Left ventricle myocardium inferior (tissue), 1 donor: Measurements from ENCODE around the gene MAST4. TPM values are rescaled to one million over a fixed set of nuclear protein-coding genes. Genes with fewer than 3 reads are reported as not detected.

Experiments used
- DNase-seq: peaks from one replicate; pipeline ENCODE4 v3.0.0-alpha.2; 2020
- H3K27ac ChIP-seq: fragments of 200-600 bp; replicated peaks from 2 replicates; pipeline ENCODE4 v1.8.0; 2021
- H3K27me3 ChIP-seq: fragments of 200-600 bp; 2 replicates; pipeline ENCODE4 v1.8.0; 2021; ENCODE audit warnings: low read depth
- H3K36me3 ChIP-seq: fragments of 200-600 bp; 2 replicates; pipeline ENCODE4 v1.8.0; 2021
- H3K4me1 ChIP-seq: fragments of 200-600 bp; 2 replicates; pipeline ENCODE4 v1.8.0; 2021
- H3K4me3 ChIP-seq: fragments of 200-600 bp; 2 replicates; pipeline ENCODE4 v1.8.0; 2021; ENCODE audit warnings: mild to moderate bottlenecking, moderate library complexity
- H3K9me3 ChIP-seq: fragments of 200-600 bp; replicated peaks from 2 replicates; pipeline ENCODE4 v1.8.0; 2021
- intact Hi-C: fragments of 100-400 bp; cut with micrococcal nuclease; formaldehyde crosslinking; loops from one replicate; pipeline ENCODE4 v1.11.0; 2022
- total RNA-seq: library from RNA; stranded (reverse); fragmentation: NEBNext Ultra II Directional; extraction: Animal tissue kit (Norgen Biotek cat#: 25700); gene quantifications from one replicate; pipeline ENCODE4 v1.2.1, GENCODE V29; 2021
- TF ChIP-seq, protein P1 (sequence below): fragments of 200-600 bp; IDR thresholded peaks from 2 replicates; pipeline ENCODE4 v1.8.0; 2021; ENCODE audit warnings: antibody characterized with exemption, mild to moderate bottlenecking, borderline replicate concordance
- donor health status: DM: no; HTN: yes; CAD: no; lungs with severe emphysema.

Gene MAST4
- total RNA-seq, 1 donor from 2014 or later, result 55.7 TPM

DNA sequence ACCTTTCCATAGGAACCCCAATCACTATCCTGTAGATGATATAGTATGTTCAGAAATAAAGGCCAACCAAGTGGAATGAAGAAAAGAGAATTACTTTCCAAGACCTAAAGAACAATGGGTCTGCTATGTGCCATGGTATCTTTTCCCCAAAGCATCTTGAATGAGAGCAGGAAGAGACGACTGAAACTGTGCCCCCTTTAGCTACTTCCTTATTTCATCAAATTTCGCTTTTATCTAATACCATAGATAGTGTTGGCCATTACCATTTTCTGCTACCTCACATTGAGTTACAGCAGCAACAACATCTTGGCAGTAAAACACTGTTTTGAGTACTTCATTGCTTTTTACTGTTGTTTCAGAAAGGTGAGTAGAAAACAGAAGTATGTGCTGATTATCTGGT lies 333.8 kb downstream of the MAST4 start:
- TF ChIP-seq, protein P1, sequence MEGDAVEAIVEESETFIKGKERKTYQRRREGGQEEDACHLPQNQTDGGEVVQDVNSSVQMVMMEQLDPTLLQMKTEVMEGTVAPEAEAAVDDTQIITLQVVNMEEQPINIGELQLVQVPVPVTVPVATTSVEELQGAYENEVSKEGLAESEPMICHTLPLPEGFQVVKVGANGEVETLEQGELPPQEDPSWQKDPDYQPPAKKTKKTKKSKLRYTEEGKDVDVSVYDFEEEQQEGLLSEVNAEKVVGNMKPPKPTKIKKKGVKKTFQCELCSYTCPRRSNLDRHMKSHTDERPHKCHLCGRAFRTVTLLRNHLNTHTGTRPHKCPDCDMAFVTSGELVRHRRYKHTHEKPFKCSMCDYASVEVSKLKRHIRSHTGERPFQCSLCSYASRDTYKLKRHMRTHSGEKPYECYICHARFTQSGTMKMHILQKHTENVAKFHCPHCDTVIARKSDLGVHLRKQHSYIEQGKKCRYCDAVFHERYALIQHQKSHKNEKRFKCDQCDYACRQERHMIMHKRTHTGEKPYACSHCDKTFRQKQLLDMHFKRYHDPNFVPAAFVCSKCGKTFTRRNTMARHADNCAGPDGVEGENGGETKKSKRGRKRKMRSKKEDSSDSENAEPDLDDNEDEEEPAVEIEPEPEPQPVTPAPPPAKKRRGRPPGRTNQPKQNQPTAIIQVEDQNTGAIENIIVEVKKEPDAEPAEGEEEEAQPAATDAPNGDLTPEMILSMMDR, result no peak
- H3K4me3 ChIP-seq, result no peak overlapping the region
- no peak overlapping the region for H3K27ac ChIP-seq
- no peak for DNase-seq
- intact Hi-C loops, result no loop called here
- no peaks in the 10 kb centered on the region for H3K9me3 ChIP-seq
- H3K27me3 ChIP-seq, result no peaks in the 10 kb centered on the region
- H3K36me3 ChIP-seq, result no peaks in the 10 kb centered on the region
- H3K4me1 ChIP-seq, result peaks cover 13% of the 10 kb centered on the region

DNA sequence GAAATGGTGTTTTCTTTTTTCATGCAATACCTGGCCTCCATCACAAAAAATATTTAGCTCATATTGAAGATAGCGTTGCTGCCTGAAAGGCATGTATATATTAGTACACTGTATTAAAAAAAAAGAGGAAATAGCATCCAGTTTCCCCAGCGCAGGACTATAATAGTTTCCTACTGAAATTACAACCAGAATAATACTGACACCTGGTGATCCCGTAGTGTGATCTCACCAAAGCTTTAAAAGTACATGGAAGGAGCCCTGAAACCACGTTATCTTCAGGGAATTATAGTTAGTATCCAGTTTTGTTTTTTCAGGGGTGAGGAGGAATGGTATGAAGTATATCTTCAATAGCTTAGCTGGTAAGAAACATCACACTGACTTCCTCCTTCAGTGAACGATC lies 335.5 kb downstream of the MAST4 start:
- DNase-seq, result no peak
- Histone ChIP-seq H3K4me1 (peaks cover 22% of the 10 kb centered on the region), H3K9me3 (no peaks in the 10 kb centered on the region), H3K27me3 (no peaks in the 10 kb centered on the region), H3K36me3 (no peaks in the 10 kb centered on the region), H3K4me3 (no peak overlapping the region), H3K27ac (no peak overlapping the region)
- TF ChIP-seq, protein P1, result no peak
- intact Hi-C loops, result no loop called here

DNA sequence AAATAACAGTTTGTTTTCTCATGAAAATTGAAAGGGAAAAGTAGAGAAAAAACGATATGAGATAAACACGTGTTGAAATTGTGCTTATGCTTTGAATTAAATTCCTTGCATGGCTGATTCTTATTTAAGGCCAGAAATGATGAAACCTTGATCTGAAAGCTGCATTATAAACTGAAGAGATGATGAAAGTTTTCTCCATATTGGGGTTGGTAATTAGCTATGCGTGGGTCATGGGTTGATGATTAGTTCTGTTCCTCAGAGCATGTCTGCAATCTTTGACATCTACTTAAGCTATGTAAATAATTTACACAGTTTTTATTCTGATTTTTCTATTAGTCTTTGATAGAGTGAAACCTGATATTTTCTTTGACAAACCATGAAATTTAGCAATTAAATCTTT lies 336.3 kb downstream of the MAST4 start:
- no peak overlapping the region for H3K27ac ChIP-seq
- DNase-seq, result no peak
- no peaks in the 10 kb centered on the region for H3K27me3 ChIP-seq
- intact Hi-C loops, result no loop called here
- H3K36me3 ChIP-seq, result no peaks in the 10 kb centered on the region
- H3K9me3 ChIP-seq, result no peaks in the 10 kb centered on the region
- TF ChIP-seq, protein P1, result no peak
- H3K4me3 ChIP-seq, result no peak overlapping the region
- peaks cover 27% of the 10 kb centered on the region for H3K4me1 ChIP-seq

DNA sequence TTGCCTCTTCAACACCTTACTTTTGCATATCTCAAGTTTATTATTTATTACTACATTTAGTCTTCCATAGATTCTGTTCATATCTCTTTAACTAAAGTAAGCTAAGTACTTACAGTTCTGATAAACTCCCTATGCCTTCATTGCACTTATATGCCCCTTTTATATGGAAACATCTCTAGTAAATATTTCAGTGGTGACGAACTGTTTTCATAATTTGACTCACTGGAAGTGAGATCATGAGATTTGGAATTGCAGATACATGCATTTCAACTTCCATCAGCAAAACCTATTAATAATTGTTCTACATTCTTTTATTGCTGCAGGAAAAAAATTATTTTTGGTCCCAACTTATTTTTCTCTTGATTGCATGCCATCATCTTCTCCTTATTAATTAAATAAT lies 336.9 kb downstream of the MAST4 start:
- TF ChIP-seq, protein P1, result no peak
- DNase-seq, result no peak
- H3K27me3 ChIP-seq, result no peaks in the 10 kb centered on the region
- no peak overlapping the region for H3K27ac ChIP-seq
- intact Hi-C loops, result no loop called here
- H3K4me1 ChIP-seq, result peaks cover 27% of the 10 kb centered on the region
- H3K4me3 ChIP-seq, result no peak overlapping the region
- H3K36me3 ChIP-seq, result no peaks in the 10 kb centered on the region
- H3K9me3 ChIP-seq, result no peaks in the 10 kb centered on the region

DNA sequence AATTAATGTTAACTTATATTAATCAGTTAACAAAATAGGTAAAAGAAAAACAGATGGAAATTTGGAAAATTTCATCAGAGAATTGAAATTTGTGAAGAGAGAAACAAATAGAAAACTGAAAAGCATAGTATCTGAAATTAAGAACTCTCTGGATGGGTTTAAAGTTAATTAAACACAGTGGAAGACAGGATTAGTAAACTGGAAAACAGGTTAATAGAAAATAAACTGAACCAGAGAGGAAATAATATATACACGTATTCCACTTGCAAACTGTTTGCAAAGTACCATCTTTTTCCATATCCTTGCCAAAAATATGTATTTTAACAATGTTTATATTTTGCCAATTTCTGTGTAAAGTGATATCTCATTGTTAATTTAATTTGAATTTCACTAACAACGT lies 342.9 kb downstream of the MAST4 start:
- H3K4me1 ChIP-seq, result peaks cover 17% of the 10 kb centered on the region
- peaks cover 4% of the 10 kb centered on the region for H3K36me3 ChIP-seq
- H3K27me3 ChIP-seq, result no peaks in the 10 kb centered on the region
- peaks cover 10% of the 10 kb centered on the region for H3K9me3 ChIP-seq
- no peak overlapping the region for H3K27ac ChIP-seq
- intact Hi-C loops, result no loop called here
- TF ChIP-seq, protein P1, result no peak
- H3K4me3 ChIP-seq, result no peak overlapping the region
- DNase-seq, result no peak
